Fibroblast of lung (primary cell): ENCODE measurements around the gene EFHC1.

Experiments used
- EZH2 ChIP-seq: IDR thresholded peaks from 2 replicates; pipeline ENCODE4 v1.5.1; 2012; ENCODE audit warnings: low read length, control low read depth, mild to moderate bottlenecking; ENCODE audit errors: missing control alignments
- TF ChIP-seq, protein P1 (sequence below), 2 donors: IDR thresholded peaks in 1 of 2; conservative IDR thresholded peaks in 1 of 2; 1 replicate in 1 of 2; 2 replicates in 1 of 2; pipeline ENCODE4 v1.5.1; 2011 to 2012; ENCODE audit warnings: low read length in 2 of 2, control low read depth in 1 of 2, inconsistent platforms in 1 of 2, low read depth in 1 of 2, mild to moderate bottlenecking in 1 of 2

DNA sequence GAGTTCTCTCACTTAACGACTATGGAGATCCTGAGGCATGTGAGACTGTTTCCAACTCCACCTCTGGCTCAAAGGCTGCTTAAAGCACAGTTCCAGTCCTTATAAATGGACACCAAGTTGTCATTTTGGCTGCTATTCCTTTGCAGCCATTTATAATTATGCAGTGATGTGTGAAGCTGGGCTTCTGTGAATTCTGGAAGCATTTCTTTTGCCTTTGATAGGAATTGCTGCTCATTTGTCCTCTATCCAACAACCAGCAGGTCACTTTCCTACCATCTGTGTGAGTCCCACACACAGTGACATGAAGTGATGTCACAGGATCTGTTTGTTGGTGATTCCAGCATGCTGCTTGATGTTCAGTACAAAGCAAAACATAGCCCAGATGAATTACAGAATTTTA, 28.5 kb upstream of the EFHC1 start:
- TF ChIP-seq, protein P1, sequence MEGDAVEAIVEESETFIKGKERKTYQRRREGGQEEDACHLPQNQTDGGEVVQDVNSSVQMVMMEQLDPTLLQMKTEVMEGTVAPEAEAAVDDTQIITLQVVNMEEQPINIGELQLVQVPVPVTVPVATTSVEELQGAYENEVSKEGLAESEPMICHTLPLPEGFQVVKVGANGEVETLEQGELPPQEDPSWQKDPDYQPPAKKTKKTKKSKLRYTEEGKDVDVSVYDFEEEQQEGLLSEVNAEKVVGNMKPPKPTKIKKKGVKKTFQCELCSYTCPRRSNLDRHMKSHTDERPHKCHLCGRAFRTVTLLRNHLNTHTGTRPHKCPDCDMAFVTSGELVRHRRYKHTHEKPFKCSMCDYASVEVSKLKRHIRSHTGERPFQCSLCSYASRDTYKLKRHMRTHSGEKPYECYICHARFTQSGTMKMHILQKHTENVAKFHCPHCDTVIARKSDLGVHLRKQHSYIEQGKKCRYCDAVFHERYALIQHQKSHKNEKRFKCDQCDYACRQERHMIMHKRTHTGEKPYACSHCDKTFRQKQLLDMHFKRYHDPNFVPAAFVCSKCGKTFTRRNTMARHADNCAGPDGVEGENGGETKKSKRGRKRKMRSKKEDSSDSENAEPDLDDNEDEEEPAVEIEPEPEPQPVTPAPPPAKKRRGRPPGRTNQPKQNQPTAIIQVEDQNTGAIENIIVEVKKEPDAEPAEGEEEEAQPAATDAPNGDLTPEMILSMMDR (conservative IDR thresholded peaks at IDR 0.05 in 1 of 2, IDR thresholded peaks at IDR 0.05 in 1 of 2; ENCODE audit: low read depth in 1 of 2, low read length in 2 of 2), result no peak
- TF ChIP-seq EZH2, result no peak
